HepG2 (cell line): ENCODE measurements around the gene LTV1. TPM values are rescaled to one million over a fixed set of nuclear protein-coding genes. Genes with fewer than 3 reads are reported as not detected.

ENCODE experiments used
- CHD4 ChIP-seq: fragments of 200-600 bp; sonication (generic); IDR thresholded peaks from 2 replicates; pipeline ENCODE4 v1.7.0; 2017; ENCODE audit warnings: mild to moderate bottlenecking, low read length, borderline replicate concordance
- DBP ChIP-seq: sonication (generic); formaldehyde crosslinking; IDR thresholded peaks from 2 replicates; pipeline ENCODE4 v1.4.0; 2020; ENCODE audit warnings: missing genetic modification reagents; ENCODE audit errors: not compliant biosample characterization
- EP300 ChIP-seq, 3 experiments: sonication (generic) in 1 of 3; formaldehyde crosslinking in 1 of 3; IDR thresholded peaks; 2 replicates each; pipeline versions ENCODE4 v1.5.1 to v1.6.1; 2011 to 2020; ENCODE audit warnings: low read depth in 2 of 3, low read length in 2 of 3, borderline replicate concordance in 1 of 3, improper control_type of control experiment in 1 of 3, mild to moderate bottlenecking in 1 of 3, missing genetic modification reagents in 1 of 3, moderate library complexity in 1 of 3
- KAT7 ChIP-seq: IDR thresholded peaks from 2 replicates; pipeline ENCODE4 v1.6.1; 2018; ENCODE audit warnings: borderline replicate concordance, missing compliant biosample characterization
- RXRA ChIP-seq: sonication (generic); formaldehyde crosslinking; IDR thresholded peaks from 2 replicates; pipeline ENCODE4 v1.5.1; 2020; ENCODE audit warnings: missing genetic modification reagents
- SATB2 ChIP-seq: sonication (generic); formaldehyde crosslinking; IDR thresholded peaks from 2 replicates; pipeline ENCODE4 v1.5.0; 2020; ENCODE audit warnings: missing genetic modification reagents
- ZNF101 ChIP-seq: sonication (generic); formaldehyde crosslinking; IDR thresholded peaks from 2 replicates; pipeline ENCODE4 v1.4.0; 2020; ENCODE audit warnings: mild to moderate bottlenecking, low read depth, missing genetic modification reagents, borderline replicate concordance
- ZNF547 ChIP-seq: sonication (generic); formaldehyde crosslinking; IDR thresholded peaks from 2 replicates; pipeline ENCODE4 v1.5.1; 2020; ENCODE audit warnings: mild to moderate bottlenecking, missing genetic modification reagents
- ZNF75D ChIP-seq: sonication (generic); formaldehyde crosslinking; IDR thresholded peaks from 2 replicates; pipeline ENCODE4 v1.8.1; 2023; ENCODE audit warnings: missing genetic modification reagents, mild to moderate bottlenecking, borderline replicate concordance
- ZNF83 ChIP-seq: sonication (generic); formaldehyde crosslinking; IDR thresholded peaks from 2 replicates; pipeline ENCODE4 v1.4.0; 2020; ENCODE audit warnings: missing genetic modification reagents, mild to moderate bottlenecking, borderline replicate concordance
- polyA plus RNA-seq, 8 experiments: library from polyadenylated mRNA; depleted of rRNA in 3 of 8; stranded (reverse) in 7 of 8; unstranded in 1 of 8; fragments of >200 nt; fragmentation: Illumina TruSeq in 4 of 8; extraction: Trizol in 4 of 8; gene quantifications; 2 replicates each; pipeline versions ENCODE4 v1.2.1 to v1.2.3, GENCODE V29; 2011 to 2016; ENCODE audit warnings: low read depth in 4 of 8, missing spikeins in 1 of 8, mixed read lengths in 1 of 8; ENCODE audit not compliant: insufficient read depth in 1 of 8
- total RNA-seq, 5 experiments: library from RNA; depleted of rRNA; stranded (reverse); fragments of >200 nt; fragmentation: Illumina TruSeq; extraction: Trizol; gene quantifications; 2 replicates each; pipeline ENCODE4 v1.2.3, GENCODE V29; 2016; ENCODE audit warnings: low read depth in 1 of 5
- TF ChIP-seq, protein P1 (sequence below): sonication (generic); formaldehyde crosslinking; IDR thresholded peaks from 2 replicates; pipeline ENCODE4 v1.5.0; 2020; ENCODE audit warnings: missing genetic modification reagents
- TF ChIP-seq, protein P2 (sequence below): sonication (generic); formaldehyde crosslinking; conservative IDR thresholded peaks from 2 replicates; pipeline ENCODE4 v1.4.0; 2020; ENCODE audit warnings: missing genetic modification reagents
- TF ChIP-seq, protein P3 (sequence below): IDR thresholded peaks from 2 replicates; pipeline ENCODE4 v1.6.1; 2016; ENCODE audit warnings: missing compliant biosample characterization, missing genetic modification reagents, borderline replicate concordance
- TF ChIP-seq, protein P4 (sequence below): sonication (generic); formaldehyde crosslinking; IDR thresholded peaks from 2 replicates; pipeline ENCODE4 v1.4.0; 2020; ENCODE audit warnings: low read depth, missing genetic modification reagents

The LTV1 gene
- total and polyA plus RNA-seq, 2 of the 13 experiments (the other 11 are each of a cell fraction or from before 2014, with no cell fraction given): 21.1 to 85.8 TPM

DNA sequence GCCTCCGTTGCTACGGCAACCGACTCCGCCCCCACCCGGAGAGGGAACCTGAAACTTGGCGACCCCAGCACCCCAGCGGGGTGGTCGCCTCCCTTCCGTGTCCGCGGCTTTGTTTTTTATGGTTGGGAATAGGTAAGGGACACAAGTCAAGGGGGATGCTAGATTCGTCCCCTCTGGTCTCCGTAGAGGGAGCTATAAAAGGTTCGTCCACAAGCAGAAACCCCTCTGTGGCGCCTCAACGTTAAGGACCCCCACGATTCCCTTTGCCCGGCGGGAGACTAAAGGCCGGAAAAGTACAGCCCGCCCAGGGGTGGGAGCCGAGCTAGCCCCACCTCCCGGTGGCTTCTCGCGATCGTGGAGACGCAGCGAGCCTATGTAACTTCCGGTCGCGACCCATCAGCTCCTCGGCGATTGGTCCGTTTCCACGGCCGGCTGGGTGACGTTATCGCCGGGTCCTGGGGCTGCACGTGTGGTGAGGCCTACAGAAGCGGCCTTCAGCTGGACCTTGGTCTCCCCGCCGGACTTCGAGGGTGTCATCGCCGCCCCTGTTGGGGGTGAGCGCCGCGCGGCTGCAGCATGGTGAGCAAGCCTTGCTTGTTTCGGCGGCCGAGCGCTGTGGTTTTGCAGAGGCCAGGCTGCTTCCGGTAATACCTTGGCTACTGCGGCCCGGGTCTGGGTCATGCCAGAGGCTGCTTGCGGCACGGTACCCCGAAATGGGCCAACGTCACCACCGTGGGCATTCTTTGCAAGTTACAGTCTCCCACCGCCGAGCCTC, at the start of gene LTV1 (continued):
- TF ChIP-seq, protein P1, sequence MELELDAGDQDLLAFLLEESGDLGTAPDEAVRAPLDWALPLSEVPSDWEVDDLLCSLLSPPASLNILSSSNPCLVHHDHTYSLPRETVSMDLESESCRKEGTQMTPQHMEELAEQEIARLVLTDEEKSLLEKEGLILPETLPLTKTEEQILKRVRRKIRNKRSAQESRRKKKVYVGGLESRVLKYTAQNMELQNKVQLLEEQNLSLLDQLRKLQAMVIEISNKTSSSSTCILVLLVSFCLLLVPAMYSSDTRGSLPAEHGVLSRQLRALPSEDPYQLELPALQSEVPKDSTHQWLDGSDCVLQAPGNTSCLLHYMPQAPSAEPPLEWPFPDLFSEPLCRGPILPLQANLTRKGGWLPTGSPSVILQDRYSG (CRISPR knock-in tag): peak; percentile 97
- peak; percentile 96 for TF ChIP-seq ZNF75D (CRISPR knock-in tag)
- peak; percentile 91 for TF ChIP-seq RXRA (CRISPR knock-in tag)
- TF ChIP-seq ZNF83: peak; percentile 94
- TF ChIP-seq, protein P2, sequence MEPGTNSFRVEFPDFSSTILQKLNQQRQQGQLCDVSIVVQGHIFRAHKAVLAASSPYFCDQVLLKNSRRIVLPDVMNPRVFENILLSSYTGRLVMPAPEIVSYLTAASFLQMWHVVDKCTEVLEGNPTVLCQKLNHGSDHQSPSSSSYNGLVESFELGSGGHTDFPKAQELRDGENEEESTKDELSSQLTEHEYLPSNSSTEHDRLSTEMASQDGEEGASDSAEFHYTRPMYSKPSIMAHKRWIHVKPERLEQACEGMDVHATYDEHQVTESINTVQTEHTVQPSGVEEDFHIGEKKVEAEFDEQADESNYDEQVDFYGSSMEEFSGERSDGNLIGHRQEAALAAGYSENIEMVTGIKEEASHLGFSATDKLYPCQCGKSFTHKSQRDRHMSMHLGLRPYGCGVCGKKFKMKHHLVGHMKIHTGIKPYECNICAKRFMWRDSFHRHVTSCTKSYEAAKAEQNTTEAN (CRISPR knock-in tag): peak; percentile 90
- peak; percentile 98 for TF ChIP-seq ZNF547 (CRISPR knock-in tag)
- TF ChIP-seq SATB2 (CRISPR knock-in tag): peak; percentile 97
- TF ChIP-seq, protein P3, sequence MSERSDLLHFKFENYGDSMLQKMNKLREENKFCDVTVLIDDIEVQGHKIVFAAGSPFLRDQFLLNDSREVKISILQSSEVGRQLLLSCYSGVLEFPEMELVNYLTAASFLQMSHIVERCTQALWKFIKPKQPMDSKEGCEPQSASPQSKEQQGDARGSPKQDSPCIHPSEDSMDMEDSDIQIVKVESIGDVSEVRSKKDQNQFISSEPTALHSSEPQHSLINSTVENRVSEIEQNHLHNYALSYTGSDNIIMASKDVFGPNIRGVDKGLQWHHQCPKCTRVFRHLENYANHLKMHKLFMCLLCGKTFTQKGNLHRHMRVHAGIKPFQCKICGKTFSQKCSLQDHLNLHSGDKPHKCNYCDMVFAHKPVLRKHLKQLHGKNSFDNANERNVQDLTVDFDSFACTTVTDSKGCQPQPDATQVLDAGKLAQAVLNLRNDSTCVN (CRISPR knock-in tag): peak; percentile 94; the same call in 1 of the 2 replicates
- peak; percentile 97 for TF ChIP-seq ZNF101 (CRISPR knock-in tag)
- TF ChIP-seq EP300 (IDR thresholded peaks at IDR 0.05; ENCODE audit: low read depth in 2 of 2, low read length in 2 of 2): no peak; a peak in 2 of 4 replicates
- peak; percentile 73 for TF ChIP-seq EP300 (CRISPR knock-in tag; IDR thresholded peaks at IDR 0.05; ENCODE audit: borderline replicate concordance)
- TF ChIP-seq DBP: peak; percentile 76
- TF ChIP-seq KAT7 (CRISPR knock-in tag): peak; percentile 89
- no peak; the same call in 1 of the 2 replicates for TF ChIP-seq CHD4
- TF ChIP-seq, protein P4, sequence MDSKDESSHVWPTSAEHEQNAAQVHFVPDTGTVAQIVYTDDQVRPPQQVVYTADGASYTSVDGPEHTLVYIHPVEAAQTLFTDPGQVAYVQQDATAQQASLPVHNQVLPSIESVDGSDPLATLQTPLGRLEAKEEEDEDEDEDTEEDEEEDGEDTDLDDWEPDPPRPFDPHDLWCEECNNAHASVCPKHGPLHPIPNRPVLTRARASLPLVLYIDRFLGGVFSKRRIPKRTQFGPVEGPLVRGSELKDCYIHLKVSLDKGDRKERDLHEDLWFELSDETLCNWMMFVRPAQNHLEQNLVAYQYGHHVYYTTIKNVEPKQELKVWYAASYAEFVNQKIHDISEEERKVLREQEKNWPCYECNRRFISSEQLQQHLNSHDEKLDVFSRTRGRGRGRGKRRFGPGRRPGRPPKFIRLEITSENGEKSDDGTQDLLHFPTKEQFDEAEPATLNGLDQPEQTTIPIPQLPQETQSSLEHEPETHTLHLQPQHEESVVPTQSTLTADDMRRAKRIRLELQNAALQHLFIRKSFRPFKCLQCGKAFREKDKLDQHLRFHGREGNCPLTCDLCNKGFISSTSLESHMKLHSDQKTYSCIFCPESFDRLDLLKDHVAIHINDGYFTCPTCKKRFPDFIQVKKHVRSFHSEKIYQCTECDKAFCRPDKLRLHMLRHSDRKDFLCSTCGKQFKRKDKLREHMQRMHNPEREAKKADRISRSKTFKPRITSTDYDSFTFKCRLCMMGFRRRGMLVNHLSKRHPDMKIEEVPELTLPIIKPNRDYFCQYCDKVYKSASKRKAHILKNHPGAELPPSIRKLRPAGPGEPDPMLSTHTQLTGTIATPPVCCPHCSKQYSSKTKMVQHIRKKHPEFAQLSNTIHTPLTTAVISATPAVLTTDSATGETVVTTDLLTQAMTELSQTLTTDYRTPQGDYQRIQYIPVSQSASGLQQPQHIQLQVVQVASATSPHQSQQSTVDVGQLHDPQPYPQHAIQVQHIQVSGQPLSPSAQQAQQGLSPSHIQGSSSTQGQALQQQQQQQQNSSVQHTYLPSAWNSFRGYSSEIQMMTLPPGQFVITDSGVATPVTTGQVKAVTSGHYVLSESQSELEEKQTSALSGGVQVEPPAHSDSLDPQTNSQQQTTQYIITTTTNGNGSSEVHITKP (CRISPR knock-in tag): peak; percentile 83
